ENCODE measurements around the gene CCR6. TPM values are rescaled to one million over a fixed set of nuclear protein-coding genes. Genes with fewer than 3 reads are reported as not detected.
A peak's percentile ranks its signal among the peaks of the same experiment; 100 is the strongest.

CCR6 gene
- total and polyA plus RNA-seq, 8 donors: 0.13 to 0.92 TPM; not detected in 6

GRCh38 chr6:167094820-167095637 lies 27.9 kb upstream of the CCR6 start:
- 38 to 59% (median 46%) methylated on average over 4 of the region's 4 CpGs for WGBS, 5 donors
- peak in 1 of 2 donors; percentile 50 for DNase-seq
- Histone ChIP-seq H3K36me3 (no peaks in the 10 kb centered on the region), H3K4me3 (peak overlapping the region in 1 of 4 donors; percentile 29), H3K27me3 (no peaks in the 10 kb centered on the region), H3K9me3 (no peaks in the 10 kb centered on the region), H3K27ac (peak overlapping the region in 1 of 5 donors; percentile 53), H3K4me1 (peaks cover 0 to 30% (median 0%) of the 10 kb centered on the region in 4 donors)
- intact Hi-C loops (cut with DNase I; ENCODE audit: low total_unique reads): no loop called here
- TF ChIP-seq EP300 (IDR thresholded peaks at IDR 0.05) (no peak), CTCF (IDR thresholded peaks at IDR 0.05) (no peak), POLR2AphosphoS5 (IDR thresholded peaks at IDR 0.05) (no peak), POLR2A (IDR thresholded peaks at IDR 0.05) (no peak)

- Histone ChIP-seq H3K27ac (no peak overlapping the region), H3K36me3 (no peaks in the 10 kb centered on the region), H3K27me3 (no peaks in the 10 kb centered on the region), H3K4me1 (peaks cover 0 to 30% (median 0%) of the 10 kb centered on the region in 4 donors), H3K4me3 (no peak overlapping the region), H3K9me3 (no peaks in the 10 kb centered on the region)
- TF ChIP-seq POLR2AphosphoS5 (IDR thresholded peaks at IDR 0.05) (no peak), EP300 (IDR thresholded peaks at IDR 0.05) (no peak), CTCF (IDR thresholded peaks at IDR 0.05) (no peak), POLR2A (IDR thresholded peaks at IDR 0.05) (no peak)
- no peak for DNase-seq
- 71 to 94% (median 84%) methylated on average over 1 to 2 of the region's 2 CpGs for WGBS, 5 donors
- intact Hi-C loops (cut with DNase I; ENCODE audit: low total_unique reads): no loop called here
Measured at GRCh38 chr6:167095888-167096287, 27.0 kb upstream of the CCR6 start.

- intact Hi-C loops (cut with DNase I; ENCODE audit: low total_unique reads): no loop called here
- WGBS, 5 donors: 90 to 96% (median 96%) methylated on average over 7 of the region's 7 CpGs
- TF ChIP-seq EP300 (IDR thresholded peaks at IDR 0.05) (no peak), POLR2AphosphoS5 (IDR thresholded peaks at IDR 0.05) (no peak), POLR2A (IDR thresholded peaks at IDR 0.05) (no peak), CTCF (IDR thresholded peaks at IDR 0.05) (no peak)
- no peaks in the 10 kb centered on the region for H3K27me3 ChIP-seq
- H3K4me3 ChIP-seq: no peak overlapping the region
- peaks cover 0 to 30% (median 0%) of the 10 kb centered on the region in 4 donors for H3K4me1 ChIP-seq
- no peak for DNase-seq
- no peak overlapping the region for H3K27ac ChIP-seq
- H3K36me3 ChIP-seq: no peaks in the 10 kb centered on the region
- no peaks in the 10 kb centered on the region for H3K9me3 ChIP-seq
Measured at GRCh38 chr6:167096991-167097390, 25.9 kb upstream of the CCR6 start.

GRCh38 chr6:167097770-167098169 lies 25.1 kb upstream of the CCR6 start:
- WGBS, 5 donors: 95 to 97% (median 96%) methylated on average over 22 to 23 of the region's 23 CpGs
- TF ChIP-seq EP300 (IDR thresholded peaks at IDR 0.05) (no peak), CTCF (IDR thresholded peaks at IDR 0.05) (no peak), POLR2A (IDR thresholded peaks at IDR 0.05) (no peak)

More at GRCh38 chr6:167097770-167098169, 25.1 kb upstream of the CCR6 start:
- no peak for DNase-seq
- H3K27me3 ChIP-seq: no peaks in the 10 kb centered on the region
- no peak overlapping the region for H3K4me3 ChIP-seq
- H3K27ac ChIP-seq: no peak overlapping the region
- H3K4me1 ChIP-seq: peaks cover 0 to 28% (median 0%) of the 10 kb centered on the region in 4 donors
- no peaks in the 10 kb centered on the region for H3K9me3 ChIP-seq
- H3K36me3 ChIP-seq: no peaks in the 10 kb centered on the region
- intact Hi-C loops (cut with DNase I; ENCODE audit: low total_unique reads): no loop called here
